Brain microvascular endothelial cell (primary cell): Measurements from ENCODE around the gene PGPEP1.
"Not testable (repeated sequence)": the region's sequence is repeated elsewhere in the genome, so short reads cannot be mapped to it uniquely, and the experiment has no call there.

ENCODE experiments used
- DNase-seq: peaks from one replicate; pipeline ENCODE4 v3.0.0-alpha.2; 2020
- H3K27ac ChIP-seq: fragments of 250-450 bp; sonication (Bioruptor Pico); 2 replicates; pipeline ENCODE4 v1.5.1; 2020; ENCODE audit warnings: mild to moderate bottlenecking, moderate library complexity
- H3K27me3 ChIP-seq: fragments of 250-450 bp; sonication (Bioruptor Pico); replicated peaks from 2 replicates; pipeline ENCODE4 v1.5.1; 2020; ENCODE audit warnings: mild to moderate bottlenecking
- H3K36me3 ChIP-seq: fragments of 250-450 bp; sonication (Bioruptor Pico); replicated peaks from 2 replicates; pipeline ENCODE4 v1.5.1; 2020; ENCODE audit warnings: mild to moderate bottlenecking
- H3K4me3 ChIP-seq: 2 replicates; pipeline ENCODE4 v1.5.1; 2011; ENCODE audit warnings: low read depth, mild to moderate bottlenecking, control low read depth, low read length, moderate library complexity
- CTCF ChIP-seq: IDR thresholded peaks from 2 replicates; pipeline ENCODE4 v1.5.1; 2011; ENCODE audit warnings: low read depth, mild to moderate bottlenecking, moderate library complexity, low read length, control low read depth, inconsistent platforms; ENCODE audit errors: missing control alignments
- in situ Hi-C: cut with HindIII; loops from 2 replicates; pipeline ENCODE4 v1.10.0; 2017; ENCODE audit warnings: low sequenced_read_pairs, low pct_ligation_motif_present

Gene PGPEP1

GRCh38 chr19:18361646-18362045 is 21.2 kb downstream of the PGPEP1 start:
- H3K4me3 ChIP-seq = no peak overlapping the region
- in situ Hi-C loops = no loop called here

DNA sequence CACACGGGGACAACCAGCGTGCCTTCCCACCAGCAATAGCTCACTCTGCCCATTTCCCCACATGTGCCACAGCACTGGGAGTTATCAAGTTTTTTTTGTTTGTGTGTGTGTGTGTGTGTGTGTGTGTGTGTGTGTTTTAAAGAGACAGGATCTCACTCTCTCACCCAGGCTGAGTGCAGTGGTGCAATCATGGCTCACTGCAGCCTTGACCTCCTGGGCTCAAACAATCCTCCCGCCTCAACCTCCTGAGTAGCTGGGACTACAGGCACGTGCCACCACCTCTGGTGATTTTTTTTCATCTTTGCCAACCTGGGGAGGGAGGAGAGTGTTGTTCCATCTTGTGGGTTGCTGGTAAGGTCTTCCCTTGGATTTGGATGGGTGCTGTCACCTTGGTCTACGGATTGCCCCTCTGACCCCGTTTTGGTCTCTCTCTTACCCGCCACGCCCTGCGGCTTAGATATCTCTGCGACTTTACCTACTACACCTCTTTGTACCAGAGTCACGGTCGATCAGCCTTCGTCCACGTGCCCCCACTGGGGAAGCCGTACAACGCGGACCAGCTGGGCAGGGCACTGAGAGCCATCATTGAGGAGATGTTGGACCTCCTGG is 22.6 kb downstream of the PGPEP1 start:
- in situ Hi-C loops = no loop called here
- peaks cover 4% of the 10 kb centered on the region for H3K36me3 ChIP-seq
- H3K27me3 ChIP-seq = no peaks in the 10 kb centered on the region
- H3K27ac ChIP-seq = no peak overlapping the region
- no peak for DNase-seq
- no peak overlapping the region for H3K4me3 ChIP-seq
- no peak for TF ChIP-seq CTCF

More at GRCh38 chr19:18361646-18362045, 21.2 kb downstream of the PGPEP1 start:
- no peak for TF ChIP-seq CTCF
- Histone ChIP-seq H3K36me3 (peaks cover 12% of the 10 kb centered on the region), H3K27ac (no peak overlapping the region), H3K27me3 (no peaks in the 10 kb centered on the region)
- no peak for DNase-seq

DNA sequence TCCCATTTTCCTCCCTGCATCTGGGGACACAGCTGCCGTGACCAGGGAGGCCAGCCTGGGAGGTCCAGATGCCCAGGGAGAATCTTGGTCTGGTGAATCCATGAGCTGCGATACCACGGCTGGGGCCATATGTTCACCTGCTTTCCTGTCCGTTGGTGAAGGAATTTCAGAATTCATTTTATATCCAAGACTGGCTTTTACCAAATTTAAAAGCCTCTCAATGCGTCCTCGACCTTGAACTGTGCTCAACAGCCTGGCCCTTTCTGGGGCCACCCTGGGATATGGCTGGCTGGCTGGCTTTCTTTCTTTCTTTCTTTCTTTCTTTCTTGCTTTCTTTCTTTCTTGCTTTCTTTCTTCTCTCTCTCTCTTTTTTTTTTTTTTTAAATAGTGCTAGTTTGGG is 23.4 kb downstream of the PGPEP1 start:
- no peak for DNase-seq
- Histone ChIP-seq H3K36me3 (peaks cover 4% of the 10 kb centered on the region), H3K27ac (peak overlapping the region; percentile 98), H3K27me3 (no peaks in the 10 kb centered on the region), H3K4me3 (no peak overlapping the region)
- in situ Hi-C loops = no loop called here
- no peak for TF ChIP-seq CTCF

DNA sequence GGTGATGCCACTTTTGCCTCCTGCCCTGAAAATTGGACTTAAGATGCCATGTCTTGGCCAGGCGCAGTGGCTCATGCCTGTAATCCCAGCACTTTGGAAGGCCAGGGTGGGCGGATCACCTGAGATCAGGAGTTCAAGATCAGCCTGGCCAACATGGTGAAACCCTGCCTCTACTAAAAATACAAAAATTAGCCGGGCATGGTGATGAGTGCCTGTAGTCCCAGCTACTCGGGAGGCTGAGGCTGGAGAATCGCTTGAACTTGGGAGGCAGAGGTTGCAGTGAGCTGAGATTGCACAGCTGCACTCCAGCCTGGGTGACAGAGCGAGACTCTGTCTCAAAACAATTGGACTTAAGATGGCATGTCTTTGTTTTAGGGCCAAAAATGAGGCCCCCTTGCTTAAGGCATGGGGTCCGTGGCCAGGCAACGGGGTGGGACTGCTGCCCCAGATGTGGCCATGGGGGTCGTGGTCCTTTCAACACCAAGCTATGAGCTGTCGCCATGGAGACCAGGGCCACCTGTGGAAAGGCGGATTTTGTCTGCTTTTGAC is 24.0 kb downstream of the PGPEP1 start:
- H3K27ac ChIP-seq = peak overlapping the region; percentile 98
- H3K36me3 ChIP-seq, H3K4me3 ChIP-seq, DNase-seq, H3K27me3 ChIP-seq, in situ Hi-C loops: not testable (repeated sequence)

- TF ChIP-seq CTCF = no peak
- H3K27ac ChIP-seq = peak overlapping the region; percentile 98
- H3K27me3 ChIP-seq = no peaks in the 10 kb centered on the region
- DNase-seq = peak; percentile 99
- in situ Hi-C loops = no loop called here
- no peak overlapping the region for H3K4me3 ChIP-seq
- H3K36me3 ChIP-seq = no peaks in the 10 kb centered on the region
These were observed 24.6 kb downstream of the PGPEP1 start for GRCh38 chr19:18364826-18365528.

DNA sequence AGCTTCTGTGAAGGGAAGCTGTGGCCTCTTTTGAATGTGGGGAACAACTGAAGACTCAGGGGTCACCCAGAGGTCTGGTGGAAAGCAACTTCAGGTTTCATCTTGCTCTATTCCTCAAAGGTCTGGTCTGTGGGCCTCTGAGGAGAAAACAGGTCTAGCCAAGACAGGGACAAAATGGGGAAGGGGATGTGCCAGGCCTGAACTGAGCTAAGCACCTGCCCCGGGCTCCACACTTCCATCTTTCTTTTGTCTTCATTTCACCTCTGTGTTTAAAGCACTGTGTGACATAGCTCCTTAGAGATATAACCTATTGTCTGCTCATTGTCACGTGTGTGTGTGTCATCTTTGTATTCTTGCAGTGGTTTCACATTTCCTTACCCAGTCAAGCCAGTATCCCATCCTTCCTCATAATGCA is 25.6 kb downstream of the PGPEP1 start:
- H3K27ac ChIP-seq = peak overlapping the region; percentile 98

More for the DNA sequence above, 25.6 kb downstream of the PGPEP1 start:
- in situ Hi-C loops = no loop called here
- H3K4me3 ChIP-seq = no peak overlapping the region
- H3K36me3 ChIP-seq = no peaks in the 10 kb centered on the region
- TF ChIP-seq CTCF = no peak
- no peaks in the 10 kb centered on the region for H3K27me3 ChIP-seq
- no peak for DNase-seq
